Stimulated activated CD8-positive, alpha-beta memory T cell treated with anti-CD3 and anti-CD28 coated beads, Interleukin-4, amount 100 ng/mL, for 48 hours (primary cell): Measurements from ENCODE around the gene NYNRIN.
"Not testable (repeated sequence)": the region's sequence is repeated elsewhere in the genome, so short reads cannot be mapped to it uniquely, and the experiment has no call there.

ENCODE experiments used
- DNase-seq: peaks from one replicate; pipeline ENCODE4 v3.0.0-alpha.2; 2020

Gene NYNRIN

DNA sequence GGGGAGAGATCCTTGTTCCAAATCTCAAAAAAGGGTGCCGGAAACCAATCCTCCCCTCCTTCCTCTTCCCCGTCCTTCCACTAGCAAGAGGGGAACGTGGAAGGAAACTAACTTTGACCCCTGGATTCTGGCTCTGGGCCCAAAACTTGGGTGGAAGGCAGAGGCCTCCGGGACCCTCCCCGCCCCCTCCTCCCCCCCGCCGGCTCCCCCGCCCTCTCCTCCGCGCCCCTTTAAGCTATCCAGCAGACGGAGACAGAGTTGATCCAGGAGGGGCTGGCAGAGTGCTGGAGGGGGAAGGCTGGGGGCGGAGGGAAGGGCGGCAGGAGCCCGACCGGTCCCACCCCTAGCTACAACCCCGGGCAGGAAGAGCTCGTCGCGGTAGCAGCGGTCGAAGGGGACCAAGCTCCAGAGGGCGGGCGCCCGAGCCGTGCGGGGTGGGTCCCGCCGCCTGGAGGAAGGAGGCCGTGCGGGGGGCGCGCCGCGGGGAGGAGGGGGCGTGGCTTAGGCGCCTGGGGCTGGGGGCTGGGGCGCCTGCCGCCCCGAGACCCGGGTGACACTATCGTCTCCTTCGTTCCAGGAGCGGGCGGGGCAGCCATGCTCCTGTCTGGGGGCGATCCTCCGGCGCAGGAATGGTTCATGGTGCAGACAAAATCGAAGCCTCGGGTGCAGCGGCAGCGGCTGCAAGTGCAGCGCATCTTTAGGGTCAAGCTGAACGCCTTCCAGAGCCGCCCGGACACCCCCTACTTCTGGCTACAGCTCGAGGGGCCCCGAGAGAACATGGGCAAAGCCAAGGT is at the start of gene NYNRIN:
Gene NYNRIN, plus strand, starts transcription at position 351 of the 794 bp plus-strand sequence. Its CDS starts 244 bp downstream, at position 595.
- DNase-seq, result peak; percentile 38

GRCh38 chr14:24349742-24350141 is 49.1 kb upstream of the NYNRIN start:
- no peak for DNase-seq

- no peak for DNase-seq
These were observed 47.3 kb upstream of the NYNRIN start for GRCh38 chr14:24351517-24351916.

- DNase-seq, result no peak
These were observed 45.0 kb upstream of the NYNRIN start for GRCh38 chr14:24353559-24354481.

- not testable (repeated sequence) for DNase-seq
These were observed 44.3 kb upstream of the NYNRIN start for GRCh38 chr14:24354482-24354825.

GRCh38 chr14:24355009-24355408 is 43.8 kb upstream of the NYNRIN start:
- no peak for DNase-seq

- no peak for DNase-seq
These were observed 42.6 kb upstream of the NYNRIN start for GRCh38 chr14:24356208-24356607.

DNA sequence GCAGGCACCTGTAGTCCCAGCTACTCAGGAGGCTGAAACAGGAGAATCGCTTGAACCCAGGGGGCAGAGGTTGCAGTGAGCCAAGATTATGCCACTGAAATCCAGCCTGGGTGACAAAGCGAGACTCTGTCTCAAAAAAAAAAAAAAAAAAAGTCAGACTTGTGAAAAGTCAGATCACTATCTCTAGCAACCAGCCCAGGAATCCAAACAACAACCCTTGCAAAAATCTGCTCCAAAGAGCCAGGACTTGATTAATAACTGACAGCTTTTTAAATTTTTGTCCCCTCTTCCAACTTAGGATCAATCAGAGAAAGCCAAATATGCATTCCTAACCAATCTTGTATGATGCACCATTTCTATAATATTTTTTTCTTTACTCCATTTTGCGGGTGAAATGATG is 38.5 kb upstream of the NYNRIN start:
- DNase-seq, result no peak

DNA sequence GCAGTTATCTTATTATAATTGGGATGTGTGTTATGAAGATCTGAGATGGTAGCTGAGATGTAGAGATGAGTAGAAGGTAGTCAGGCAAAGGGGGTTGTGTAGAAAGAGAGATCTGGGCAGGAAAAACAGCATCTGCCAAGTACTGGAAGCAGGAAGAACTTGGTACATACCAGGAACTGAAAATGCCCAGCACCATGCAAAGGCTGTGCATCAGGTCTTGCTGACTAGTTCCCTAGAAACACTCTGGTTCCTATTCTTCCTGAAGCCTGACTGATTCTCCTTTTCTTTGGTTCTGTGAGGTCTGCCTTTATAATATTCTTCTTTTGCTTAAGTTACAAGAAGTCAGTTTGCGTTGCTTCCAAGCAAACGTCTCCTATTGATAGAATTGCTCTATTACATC is 37.5 kb upstream of the NYNRIN start:
- DNase-seq, result no peak

DNA sequence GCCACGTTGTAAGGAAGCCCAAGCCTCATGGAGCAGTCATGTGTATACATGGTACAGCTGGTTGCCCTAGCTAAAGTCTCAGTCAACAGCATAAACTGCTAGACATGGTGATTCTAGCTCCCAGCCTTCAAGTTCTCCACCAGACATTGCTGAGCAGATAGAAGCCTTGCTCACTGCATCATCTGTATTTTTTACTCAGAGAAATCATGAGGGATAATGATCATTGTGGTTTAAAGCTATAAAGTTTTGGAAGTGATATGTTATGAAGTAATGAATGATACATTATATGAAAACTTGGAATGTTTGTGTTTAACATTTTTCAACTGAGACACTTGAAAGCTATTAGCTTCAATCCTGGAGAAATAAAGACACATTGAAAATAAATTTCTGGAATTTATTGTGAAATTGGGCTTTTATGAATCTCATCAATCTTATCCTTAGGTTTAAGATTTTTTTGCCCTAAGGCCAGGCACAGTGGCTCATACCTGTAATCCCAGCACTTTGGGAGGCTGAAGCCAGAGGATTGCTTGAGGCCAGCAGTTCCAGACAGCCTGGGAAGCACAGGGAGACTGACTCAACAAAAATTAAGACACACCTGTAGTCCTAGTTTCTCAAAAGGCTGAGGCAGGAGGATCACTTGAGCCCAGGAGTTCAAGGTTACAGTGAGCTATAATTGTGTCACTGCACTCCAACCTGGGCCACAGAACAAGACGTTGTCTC is 36.4 kb upstream of the NYNRIN start:
- DNase-seq, result no peak

GRCh38 chr14:24363401-24363800 is 35.4 kb upstream of the NYNRIN start:
- no peak for DNase-seq

GRCh38 chr14:24364841-24365240 is 34.0 kb upstream of the NYNRIN start:
- no peak for DNase-seq

DNA sequence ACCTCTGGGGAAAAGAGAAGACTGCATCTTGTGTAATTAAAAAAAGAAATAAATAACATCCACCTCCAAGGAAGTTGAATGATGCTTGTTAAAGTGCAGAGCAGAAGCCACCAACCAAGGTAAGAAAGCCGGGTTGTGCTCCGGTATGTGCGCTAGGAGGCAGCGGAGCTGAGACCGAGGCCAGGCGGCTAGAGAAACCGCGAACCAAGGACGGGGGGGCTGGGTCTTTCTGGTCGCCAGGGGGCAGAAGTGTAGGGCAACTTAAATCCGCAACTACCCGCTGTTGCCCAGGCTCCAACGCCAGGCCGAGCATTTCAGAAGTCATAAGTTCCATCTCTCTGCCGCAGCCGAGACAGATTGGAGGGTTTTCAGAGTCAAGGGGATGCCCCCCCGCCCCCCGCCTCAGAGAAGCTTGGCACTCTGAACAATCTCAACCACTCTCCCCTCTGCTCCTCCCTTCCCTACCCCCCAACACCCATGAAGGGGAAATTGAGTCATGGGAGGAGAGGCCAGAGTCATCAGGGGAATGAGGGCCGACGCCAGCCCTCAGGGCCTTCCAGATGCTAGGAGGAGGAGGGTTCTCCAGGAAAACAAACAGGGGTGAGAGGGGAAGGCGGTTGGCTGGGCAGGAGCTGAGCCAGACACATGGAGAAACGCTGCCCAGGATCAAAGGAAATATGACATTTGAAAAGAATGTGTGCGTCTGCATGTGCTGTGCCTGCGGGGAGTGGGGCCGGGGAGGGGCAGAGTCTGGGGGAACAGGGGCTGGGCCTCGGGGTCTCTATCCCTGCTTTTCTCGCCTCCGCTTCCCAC is 33.0 kb upstream of the NYNRIN start:
- DNase-seq, result peak; percentile 83

DNA sequence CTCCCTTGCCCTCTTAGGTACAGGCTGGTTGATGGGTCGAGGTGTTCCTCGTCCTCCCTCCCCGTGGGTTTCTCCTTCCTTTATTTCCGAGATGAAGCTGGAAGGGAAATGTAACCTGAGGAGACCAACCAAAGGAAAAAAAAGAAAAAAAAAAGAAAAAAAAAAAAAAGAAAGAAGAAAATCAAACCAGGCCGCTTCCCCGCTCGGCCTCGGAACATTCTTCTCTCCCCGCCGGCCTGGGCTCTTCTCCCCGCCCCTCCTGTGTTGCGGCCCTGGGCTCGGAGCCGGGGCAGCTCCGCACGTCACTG is 32.4 kb upstream of the NYNRIN start:
- no peak for DNase-seq

DNA sequence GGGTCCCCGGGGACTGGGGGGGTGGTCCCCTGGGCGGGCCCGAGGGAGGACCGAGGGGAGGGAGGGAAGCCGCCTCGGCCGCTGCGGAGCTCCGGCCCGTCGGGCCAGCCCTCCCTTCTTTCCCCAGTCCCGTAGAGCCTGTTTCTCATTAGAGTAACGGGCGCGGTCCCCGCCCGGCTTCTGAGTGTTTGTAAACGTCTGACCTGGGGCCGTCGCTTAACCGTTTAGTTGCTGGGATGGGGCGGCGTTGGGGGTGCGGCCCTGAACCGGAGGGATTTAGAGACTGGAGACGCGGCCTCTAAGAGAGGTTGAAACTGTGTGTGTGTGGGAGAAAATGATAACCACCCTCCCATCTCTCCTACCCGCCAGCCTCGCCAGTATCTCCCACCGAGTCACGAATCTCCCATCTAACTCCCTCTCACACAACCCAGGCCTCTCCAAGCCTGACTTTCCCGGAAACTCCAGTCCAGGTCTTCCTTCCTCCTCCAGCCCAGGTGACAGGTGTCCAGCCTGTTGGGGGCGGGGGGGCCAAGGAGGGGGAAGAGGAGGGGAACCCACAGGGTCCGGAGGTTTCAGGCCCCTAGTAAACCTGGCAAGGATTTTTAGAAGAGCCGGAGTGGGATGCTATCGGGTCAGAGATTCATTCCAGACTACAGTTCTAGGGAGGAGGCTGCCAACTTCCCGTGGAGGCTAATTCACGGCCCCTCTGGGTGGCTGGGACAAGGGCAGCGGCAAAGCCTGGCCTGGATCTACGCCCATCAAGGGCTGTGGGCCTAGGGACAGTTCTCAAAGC is 31.9 kb upstream of the NYNRIN start:
- DNase-seq, result peak; percentile 59

DNA sequence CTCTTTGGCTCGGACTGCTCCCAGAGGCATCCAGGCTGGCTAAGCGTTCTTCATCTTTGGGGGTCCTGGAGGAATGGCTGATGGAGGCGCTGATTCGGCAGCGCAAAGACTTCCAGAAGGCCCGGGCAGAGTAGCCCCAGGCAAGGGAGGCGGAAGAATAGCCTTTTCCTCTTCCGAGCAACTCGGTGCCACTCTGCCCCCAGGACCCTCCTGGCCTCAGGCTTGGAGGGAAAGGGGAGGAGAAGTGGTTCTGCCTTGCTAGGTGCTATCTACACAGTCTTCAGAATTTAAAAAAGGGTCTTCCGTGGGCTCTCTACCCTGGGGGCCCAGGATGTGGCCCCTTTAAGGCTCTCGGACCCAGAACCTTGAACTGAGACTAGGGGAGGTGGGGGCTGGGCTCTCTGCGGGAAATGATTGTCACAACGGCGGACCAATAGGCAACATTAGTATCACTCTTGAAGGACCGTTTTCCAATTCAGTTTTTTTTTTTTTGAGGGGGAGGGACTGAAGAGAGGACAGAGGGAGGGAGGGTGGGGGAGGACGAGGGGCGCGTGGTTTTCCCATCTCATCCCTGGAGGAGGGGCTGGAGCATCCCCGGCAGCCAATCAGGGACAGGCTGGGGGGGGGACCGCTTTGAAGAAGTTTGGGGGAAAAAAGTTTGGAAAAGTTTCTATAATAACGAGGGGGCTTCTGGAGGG is 31.1 kb upstream of the NYNRIN start, which contains the start of gene NFATC4:
Gene NFATC4, plus strand, starts transcription at position 671 of the 698 bp plus-strand sequence. CDS start 157 bp downstream, outside the sequence.
- DNase-seq, result peak; percentile 44

DNA sequence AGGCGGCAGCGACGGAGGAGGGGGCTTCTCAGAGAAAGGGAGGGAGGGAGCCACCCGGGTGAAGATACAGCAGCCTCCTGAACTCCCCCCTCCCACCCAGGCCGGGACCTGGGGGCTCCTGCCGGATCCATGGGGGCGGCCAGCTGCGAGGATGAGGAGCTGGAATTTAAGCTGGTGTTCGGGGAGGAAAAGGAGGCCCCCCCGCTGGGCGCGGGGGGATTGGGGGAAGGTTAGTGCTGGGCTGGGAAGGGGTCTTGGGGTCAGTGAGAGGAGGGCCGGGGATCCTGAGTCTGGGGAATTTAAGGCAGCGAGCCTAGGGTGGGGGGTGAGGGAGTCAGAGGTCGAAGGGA is 30.6 kb upstream of the NYNRIN start:
- DNase-seq, result no peak

DNA sequence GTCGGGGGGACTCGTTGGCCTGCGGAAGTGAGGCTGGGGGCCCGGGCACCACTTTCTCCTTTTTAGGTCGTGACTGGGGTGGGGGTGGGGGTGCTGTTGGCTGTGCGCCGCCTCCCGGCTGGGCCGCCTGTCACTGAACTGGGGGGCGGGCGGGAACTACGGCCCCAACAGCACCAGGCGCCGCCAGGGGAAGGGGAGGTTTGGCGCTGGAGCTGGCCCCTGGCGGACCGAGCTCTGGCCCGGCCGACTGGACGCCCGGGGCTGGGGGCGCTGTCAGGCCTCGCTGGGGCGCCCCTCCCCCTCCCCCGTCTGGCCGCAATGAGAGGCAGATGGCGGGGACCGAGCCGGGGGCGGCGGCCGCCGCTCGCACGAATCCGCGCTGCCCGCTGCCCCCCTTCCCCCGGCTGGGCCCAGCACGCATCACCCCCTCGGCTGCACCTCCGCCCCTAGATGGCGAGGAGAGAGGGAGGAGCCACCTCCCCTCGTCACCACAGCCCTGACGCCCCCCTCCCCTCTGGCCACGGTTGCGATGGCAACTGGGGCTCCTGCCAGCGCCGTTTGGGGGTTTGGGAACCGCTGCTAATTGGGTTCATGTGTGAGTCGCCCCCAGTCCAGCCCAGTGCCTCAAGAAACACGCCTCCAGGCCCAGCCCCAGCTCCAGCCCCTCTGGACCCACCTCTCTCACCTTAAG is 30.1 kb upstream of the NYNRIN start:
- peak; percentile 40 for DNase-seq

DNA sequence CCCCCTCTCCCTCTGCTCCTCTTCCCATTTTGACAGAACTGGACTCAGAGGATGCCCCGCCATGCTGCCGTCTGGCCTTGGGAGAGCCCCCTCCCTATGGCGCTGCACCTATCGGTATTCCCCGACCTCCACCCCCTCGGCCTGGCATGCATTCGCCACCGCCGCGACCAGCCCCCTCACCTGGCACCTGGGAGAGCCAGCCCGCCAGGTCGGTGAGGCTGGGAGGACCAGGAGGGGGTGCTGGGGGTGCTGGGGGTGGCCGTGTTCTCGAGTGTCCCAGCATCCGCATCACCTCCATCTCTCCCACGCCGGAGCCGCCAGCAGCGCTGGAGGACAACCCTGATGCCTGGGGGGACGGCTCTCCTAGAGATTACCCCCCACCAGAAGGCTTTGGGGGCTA is 29.3 kb upstream of the NYNRIN start:
- no peak for DNase-seq

DNA sequence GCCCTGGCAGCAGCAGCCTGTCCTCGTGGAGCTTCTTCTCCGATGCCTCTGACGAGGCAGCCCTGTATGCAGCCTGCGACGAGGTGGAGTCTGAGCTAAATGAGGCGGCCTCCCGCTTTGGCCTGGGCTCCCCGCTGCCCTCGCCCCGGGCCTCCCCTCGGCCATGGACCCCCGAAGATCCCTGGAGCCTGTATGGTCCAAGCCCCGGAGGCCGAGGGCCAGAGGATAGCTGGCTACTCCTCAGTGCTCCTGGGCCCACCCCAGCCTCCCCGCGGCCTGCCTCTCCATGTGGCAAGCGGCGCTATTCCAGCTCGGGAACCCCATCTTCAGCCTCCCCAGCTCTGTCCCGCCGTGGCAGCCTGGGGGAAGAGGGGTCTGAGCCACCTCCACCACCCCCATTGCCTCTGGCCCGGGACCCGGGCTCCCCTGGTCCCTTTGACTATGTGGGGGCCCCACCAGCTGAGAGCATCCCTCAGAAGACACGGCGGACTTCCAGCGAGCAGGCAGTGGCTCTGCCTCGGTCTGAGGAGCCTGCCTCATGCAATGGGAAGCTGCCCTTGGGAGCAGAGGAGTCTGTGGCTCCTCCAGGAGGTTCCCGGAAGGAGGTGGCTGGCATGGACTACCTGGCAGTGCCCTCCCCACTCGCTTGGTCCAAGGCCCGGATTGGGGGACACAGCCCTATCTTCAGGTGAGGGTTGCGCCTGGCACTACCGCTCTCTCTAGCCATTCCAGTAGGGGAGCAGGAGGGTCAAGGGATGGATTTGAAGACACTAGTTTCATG is 28.7 kb upstream of the NYNRIN start:
- no peak for DNase-seq
